ENCODE measurements around the gene GRIN3B. TPM values are rescaled to one million over a fixed set of nuclear protein-coding genes. Genes with fewer than 3 reads are reported as not detected.
A peak's percentile ranks its signal among the peaks of the same experiment; 100 is the strongest.

The GRIN3B gene
- total and polyA plus RNA-seq, 9 of the 15 experiments (the other 6 are each of a cell fraction or from before 2014, with no cell fraction given) = 0.06 to 0.95 (median 0.19) TPM; not detected in 6

DNA sequence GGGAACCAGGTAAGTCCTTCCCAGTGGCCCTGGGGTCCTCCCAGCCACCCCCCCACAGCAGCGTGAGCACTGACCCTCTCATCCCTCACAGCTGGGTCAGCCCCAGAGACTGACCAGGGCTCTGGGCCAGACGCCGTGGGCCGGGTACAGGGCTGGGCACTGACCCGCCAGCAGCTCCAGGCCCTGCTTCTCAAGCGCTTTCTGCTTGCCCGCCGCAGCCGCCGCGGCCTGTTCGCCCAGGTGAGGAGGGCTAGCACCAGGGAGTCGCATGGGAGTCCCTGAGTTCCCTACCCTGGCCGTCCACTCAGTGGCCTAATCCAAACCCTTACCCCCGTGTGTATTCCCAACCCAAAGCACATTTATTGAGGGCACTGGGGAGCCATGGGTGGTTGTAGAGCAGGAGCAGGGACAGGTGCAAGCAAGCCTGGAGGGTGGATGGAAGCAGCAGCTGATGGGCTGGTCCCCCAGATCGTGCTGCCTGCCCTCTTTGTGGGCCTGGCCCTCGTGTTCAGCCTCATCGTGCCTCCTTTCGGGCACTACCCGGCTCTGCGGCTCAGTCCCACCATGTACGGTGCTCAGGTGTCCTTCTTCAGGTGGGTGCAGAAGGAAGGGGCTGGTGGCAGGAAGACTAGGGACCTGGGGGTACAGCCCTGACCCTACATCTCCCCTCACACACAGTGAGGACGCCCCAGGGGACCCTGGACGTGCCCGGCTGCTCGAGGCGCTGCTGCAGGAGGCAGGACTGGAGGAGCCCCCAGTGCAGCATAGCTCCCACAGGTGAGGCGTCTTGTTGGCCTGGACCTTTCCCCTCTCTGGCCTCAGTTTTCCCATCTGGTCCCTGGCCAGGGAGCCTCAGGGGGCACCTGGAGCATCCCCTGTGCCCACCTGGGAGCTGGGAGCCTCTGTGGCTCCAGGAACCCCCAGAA is 54.1 kb downstream of the GRIN3B start:
- FAIRE-seq = no peak
- H3K27me3 ChIP-seq (ENCODE audit: control insufficient read depth in 2 of 2, insufficient read depth in 2 of 2, low read length in 2 of 2) = no peaks in the 10 kb centered on the region
- H3K79me2 ChIP-seq (ENCODE audit: control insufficient read depth, insufficient read depth, low read length) = no peaks in the 10 kb centered on the region
- BruUV-seq (replicated peaks) = no TSS peak
- intact Hi-C loops (cut with micrococcal nuclease) (no loop called here), in situ Hi-C loops (cut with MboI) (no loop called here)
- H3K4me1 ChIP-seq (replicated peaks in 1 of 2; ENCODE audit: control insufficient read depth in 2 of 2, insufficient read depth in 2 of 2, low read length in 2 of 2) = peaks cover 0 to 45% of the 10 kb centered on the region in 2 experiments; a peak in 3 of 5 replicates
- ATAC-seq = no peak; the same call in 2 of the 3 replicates
- peak overlapping the region in 1 of 2 experiments; percentile 41; a peak in 2 of 4 replicates for H3K9ac ChIP-seq (ENCODE audit: insufficient read depth in 1 of 2, low read depth in 2 of 2, low read length in 2 of 2)
- DNase-seq (ENCODE audit: extremely low read depth in 1 of 4, low spot score in 3 of 4) = no peak
- 0 out of 2 replicates have a peak, but pooled peaks cover 4% of the 10 kb centered on the region for H4K20me1 ChIP-seq (replicated peaks; ENCODE audit: control insufficient read depth, insufficient read depth, low read length)
- no peaks in the 10 kb centered on the region for H3K9me1 ChIP-seq (ENCODE audit: control insufficient read depth, insufficient read depth, low read length)
- H3K4me3 ChIP-seq = no peak overlapping the region
- H3K27ac ChIP-seq (ENCODE audit: extremely low read depth, low read depth, low read length) = no peak overlapping the region
- ChIA-PET CTCF (ENCODE audit: low intra/inter-chr PET ratio) (no interaction called here), POLR2A (interaction anchor here (0.6 to 1.1 kb wide), 5 partner anchors 8 to 59 kb away, joined by 3 to 4 read pairs (median 4); no protein-coding TSS in a partner anchor)
- peaks cover 80% of the 10 kb centered on the region for H3K36me3 ChIP-seq (ENCODE audit: control insufficient read depth, insufficient read depth, low read length)
- no peaks in the 10 kb centered on the region for H3K9me3 ChIP-seq (replicated peaks; ENCODE audit: control insufficient read depth, insufficient read depth, low read depth, low read length)
- no peak overlapping the region for H3K4me2 ChIP-seq (ENCODE audit: insufficient read depth, low read length)
- H2AFZ ChIP-seq (ENCODE audit: low read depth, low read length) = no peak overlapping the region
- WGBS (ENCODE audit: insufficient coverage, low coverage, missing lambda C conversion rate) = 90% methylated on average over 24 of the region's 28 CpGs
- TF ChIP-seq CBX1 (IDR thresholded peaks at IDR 0.05; ENCODE audit: low read depth) (peak; percentile 74; the same call in 1 of the 2 replicates), ZNF146 (CRISPR knock-in tag; IDR thresholded peaks at IDR 0.05; ENCODE audit: unreplicated experiment) (no peak), PTBP1 (IDR thresholded peaks at IDR 0.05; ENCODE audit: low read depth, low read length) (peak; percentile 96), HSF4 (CRISPR knock-in tag; IDR thresholded peaks at IDR 0.05; ENCODE audit: borderline replicate concordance) (no peak), SMARCA5 (IDR thresholded peaks at IDR 0.05) (peak; percentile 29; the same call in 1 of the 2 replicates), DNMT1 (IDR thresholded peaks at IDR 0.05) (no peak), ZNF224 (CRISPR knock-in tag; IDR thresholded peaks at IDR 0.05) (no peak), ETV1 (tag; conservative IDR thresholded peaks at IDR 0.05; ENCODE audit: low read depth) (no peak), ZBTB33 (CRISPR knock-in tag; IDR thresholded peaks at IDR 0.05) (peak; percentile 84), ZFP36 (IDR thresholded peaks at IDR 0.05; ENCODE audit: low read depth, low read length, partially characterized antibody) (peak; percentile 90), TFAM (CRISPR knock-in tag; conservative IDR thresholded peaks at IDR 0.05) (no peak), PML (IDR thresholded peaks at IDR 0.05; ENCODE audit: low read length) (no peak), RBM25 (IDR thresholded peaks at IDR 0.05; ENCODE audit: low read depth, low read length, severe bottlenecking) (peak; percentile 89), ZNF41 (CRISPR knock-in tag; conservative IDR thresholded peaks at IDR 0.05) (no peak), CREBBP (IDR thresholded peaks at IDR 0.05; ENCODE audit: low read depth, low read length) (no peak), RBFOX2 (IDR thresholded peaks at IDR 0.05; ENCODE audit: low read depth, low read length) (0 out of 2 replicates have a peak, but pooled peaks have one; percentile 17), IFI16 (CRISPR knock-in tag; IDR thresholded peaks at IDR 0.05) (no peak), CTCF (IDR thresholded peaks at IDR 0.05 in 2 of 3, conservative IDR thresholded peaks at IDR 0.05 in 1 of 3; ENCODE audit: insufficient read depth in 2 of 3, low read depth in 1 of 3, low read length in 3 of 3) (no peak), HNRNPLL (IDR thresholded peaks at IDR 0.05; ENCODE audit: low read depth, low read length, poor library complexity, severe bottlenecking) (no peak)

Measured in K562 (cell line).